Neuronal stem cell (in vitro differentiated cells): ENCODE data around the gene ZC3HAV1.

Experiments
- DNase-seq: peaks from one replicate; pipeline ENCODE4 v3.0.0-alpha.2; 2013; ENCODE audit warnings: low spot score
- H2AFZ ChIP-seq: one replicate; pipeline ENCODE4 v1.6.1; 2013; ENCODE audit warnings: mild to moderate bottlenecking, low read length, inconsistent platforms
- H2AK5ac ChIP-seq: 2 replicates; pipeline ENCODE4 v1.6.1; 2013; ENCODE audit warnings: low read depth, mild to moderate bottlenecking, inconsistent platforms, low read length, moderate library complexity, mixed read lengths
- H2BK120ac ChIP-seq: 2 replicates; pipeline ENCODE4 v1.6.1; 2013; ENCODE audit warnings: low read depth, mild to moderate bottlenecking, inconsistent platforms, low read length, moderate library complexity, mixed read lengths
- H2BK12ac ChIP-seq: one replicate; pipeline ENCODE4 v1.6.1; 2013; ENCODE audit warnings: low read length, inconsistent platforms
- H2BK15ac ChIP-seq: 2 replicates; pipeline ENCODE4 v1.6.1; 2013; ENCODE audit warnings: mild to moderate bottlenecking, low read length, inconsistent platforms, mixed read lengths
- H2BK5ac ChIP-seq: one replicate; pipeline ENCODE4 v1.6.1; 2013; ENCODE audit warnings: inconsistent platforms, mild to moderate bottlenecking, low read length, moderate library complexity
- H3K14ac ChIP-seq: one replicate; pipeline ENCODE4 v1.6.1; 2013; ENCODE audit warnings: low read length, inconsistent platforms
- H3K18ac ChIP-seq: 2 replicates; pipeline ENCODE4 v1.6.1; 2013; ENCODE audit warnings: low read length, inconsistent platforms
- H3K23ac ChIP-seq: 2 replicates; pipeline ENCODE4 v1.6.1; 2013; ENCODE audit warnings: low read depth, mild to moderate bottlenecking, mixed read lengths, low read length, inconsistent platforms; ENCODE audit not compliant: poor library complexity
- H3K27ac ChIP-seq: replicated peaks from 3 replicates; pipeline ENCODE4 v1.5.1; 2013; ENCODE audit warnings: low read length, inconsistent platforms
- H3K27me3 ChIP-seq, 3 experiments: 2 replicates each; pipeline ENCODE4 v1.6.1; 2013; ENCODE audit warnings: low read length in 3 of 3, mild to moderate bottlenecking in 2 of 3, inconsistent platforms in 1 of 3, low read depth in 1 of 3, mixed read lengths in 1 of 3, moderate library complexity in 1 of 3; ENCODE audit not compliant: control insufficient read depth in 3 of 3, insufficient read depth in 3 of 3
- H3K36me3 ChIP-seq, 2 donors: replicated peaks in 1 of 2; 2 replicates each; pipeline ENCODE4 v1.6.1; 2013; ENCODE audit warnings: low read length in 2 of 2; ENCODE audit not compliant: control insufficient read depth in 2 of 2, insufficient read depth in 2 of 2
- H3K4ac ChIP-seq: 2 replicates; pipeline ENCODE4 v1.6.1; 2013; ENCODE audit warnings: inconsistent platforms, mild to moderate bottlenecking, low read length, moderate library complexity
- H3K4me1 ChIP-seq, 2 donors: 1 replicate in 1 of 2; 2 replicates in 1 of 2; pipeline ENCODE4 v1.6.1; 2013; ENCODE audit warnings: low read length in 2 of 2, low read depth in 1 of 2; ENCODE audit not compliant: control insufficient read depth in 2 of 2, insufficient read depth in 1 of 2
- H3K4me2 ChIP-seq: one replicate; pipeline ENCODE4 v1.6.1; 2013; ENCODE audit warnings: mild to moderate bottlenecking, low read length, inconsistent platforms; ENCODE audit not compliant: insufficient read depth, poor library complexity, severe bottlenecking
- H3K4me3 ChIP-seq, 2 donors: 2 replicates each; pipeline ENCODE4 v1.5.1; 2013; ENCODE audit warnings: low read length in 2 of 2, mild to moderate bottlenecking in 2 of 2, inconsistent platforms in 1 of 2, moderate library complexity in 1 of 2
- H3K79me1 ChIP-seq: one replicate; pipeline ENCODE4 v1.6.1; 2013; ENCODE audit warnings: low read depth, mild to moderate bottlenecking, inconsistent platforms, low read length, moderate library complexity
- H3K9ac ChIP-seq: one replicate; pipeline ENCODE4 v1.6.1; 2013; ENCODE audit warnings: mild to moderate bottlenecking, low read depth, low read length, inconsistent platforms; ENCODE audit not compliant: poor library complexity
- H3K9me3 ChIP-seq, 2 donors: replicated peaks in 1 of 2; 2 replicates each; pipeline versions ENCODE3 to v1.6.1; 2013; ENCODE audit warnings: low read length in 2 of 2, mild to moderate bottlenecking in 2 of 2, inconsistent platforms in 1 of 2, low read depth in 1 of 2, mixed read lengths in 1 of 2, moderate library complexity in 1 of 2; ENCODE audit not compliant: control insufficient read depth in 2 of 2, insufficient read depth in 1 of 2
- H4K8ac ChIP-seq: one replicate; pipeline ENCODE4 v1.6.1; 2013; ENCODE audit warnings: low read depth, mild to moderate bottlenecking, inconsistent platforms, low read length, moderate library complexity
- H4K91ac ChIP-seq: one replicate; pipeline ENCODE4 v1.6.1; 2013; ENCODE audit warnings: low read length, low read depth, mild to moderate bottlenecking, inconsistent platforms; ENCODE audit not compliant: poor library complexity
- WGBS, 2 donors: extraction: QIAGEN DNeasy Blood & Tissue Kit; methylation state at CpG; one replicate each; pipeline ENCODE4 v1.1.7; 2013; ENCODE audit warnings: missing lambda C conversion rate in 2 of 2, mixed read lengths in 1 of 2; ENCODE audit not compliant: insufficient read length in 2 of 2, insufficient replicate concordance in 1 of 2; ENCODE audit errors: extremely low coverage in 2 of 2; 5-methylcytosine and 5-hydroxymethylcytosine counted together

ZC3HAV1 gene

DNA sequence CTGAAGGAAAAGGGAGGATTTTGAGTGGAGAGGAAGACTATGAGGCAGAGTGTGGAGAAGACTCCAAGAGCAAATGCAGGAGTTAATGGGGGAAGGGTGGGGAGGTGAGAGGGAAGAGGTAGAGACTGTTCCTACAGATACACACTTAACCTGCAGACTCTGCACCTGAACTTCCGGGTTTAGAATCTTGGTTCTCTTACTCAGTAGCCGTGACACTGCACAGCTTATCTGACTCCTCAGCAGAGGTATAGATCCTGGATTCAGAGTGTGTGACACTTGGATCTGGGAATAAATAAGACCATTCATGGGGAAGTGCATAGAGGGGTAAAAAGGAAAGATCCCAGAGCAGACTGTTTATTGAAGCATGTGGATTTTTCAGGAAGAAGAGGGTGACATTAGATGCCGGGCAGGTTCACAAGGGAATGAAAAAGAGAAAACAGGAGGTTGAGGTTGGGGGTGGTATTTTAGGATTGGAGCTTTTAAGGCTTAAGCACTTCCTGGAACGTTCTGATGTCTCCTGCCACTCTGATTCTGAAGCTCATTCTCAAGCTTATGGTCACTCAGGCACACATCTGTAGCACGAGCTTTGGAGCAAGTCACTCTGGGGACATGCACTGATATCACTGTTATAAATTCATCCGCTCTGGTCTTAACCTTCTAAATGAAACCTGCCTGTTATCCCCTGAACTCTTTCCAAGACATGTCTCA lies 68.0 kb downstream of the ZC3HAV1 start:
- Histone ChIP-seq H2BK120ac (no peak overlapping the region), H3K9me3 (peaks cover 0 to 5% of the 10 kb centered on the region in 2 donors), H4K8ac (no peak overlapping the region), H4K91ac (no peak overlapping the region), H3K9ac (no peak overlapping the region), H3K23ac (no peak overlapping the region), H3K18ac (no peak overlapping the region), H2AK5ac (no peak overlapping the region), H3K27ac (no peak overlapping the region), H2BK5ac (no peak overlapping the region), H3K27me3 (peaks cover 0 to 12% (median 0%) of the 10 kb centered on the region in 3 experiments), H2BK12ac (no peak overlapping the region), H3K4ac (no peak overlapping the region), H2BK15ac (no peak overlapping the region), H3K4me2 (no peak overlapping the region), H2AFZ (no peak overlapping the region), H3K14ac (no peak overlapping the region), H3K4me1 (peaks cover 0 to 2% of the 10 kb centered on the region in 2 donors), H3K4me3 (no peak overlapping the region), H3K79me1 (no peaks in the 10 kb centered on the region), H3K36me3 (peaks cover 0 to 18% of the 10 kb centered on the region in 2 donors)
- no peak for DNase-seq
- no CpG with 5 or more reads among the region's 6 CpGs for WGBS, 2 donors

DNA sequence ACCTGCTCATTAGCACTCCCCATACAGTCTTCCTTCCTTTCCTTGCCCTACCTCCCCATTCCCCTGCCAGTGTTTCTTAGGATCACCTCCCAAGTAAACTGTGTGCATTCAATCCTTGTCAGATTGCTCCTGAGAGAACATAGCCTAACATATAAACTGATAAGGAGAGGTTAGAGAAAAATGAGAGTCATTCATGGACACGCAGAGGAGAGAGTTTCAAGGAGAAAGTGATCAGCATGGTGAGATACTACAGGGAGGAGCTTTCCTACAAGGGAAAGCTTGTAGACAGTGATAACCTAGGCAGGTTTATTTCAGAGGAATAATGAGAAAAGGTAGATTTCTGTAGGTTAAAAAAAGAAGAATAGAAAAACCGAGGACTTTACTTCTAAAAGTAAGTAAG lies 70.8 kb downstream of the ZC3HAV1 start:
- no peak for DNase-seq
- WGBS, 2 donors, result no CpG with 5 or more reads among the region's 2 CpGs
- no peak overlapping the region for H3K9ac ChIP-seq

DNA sequence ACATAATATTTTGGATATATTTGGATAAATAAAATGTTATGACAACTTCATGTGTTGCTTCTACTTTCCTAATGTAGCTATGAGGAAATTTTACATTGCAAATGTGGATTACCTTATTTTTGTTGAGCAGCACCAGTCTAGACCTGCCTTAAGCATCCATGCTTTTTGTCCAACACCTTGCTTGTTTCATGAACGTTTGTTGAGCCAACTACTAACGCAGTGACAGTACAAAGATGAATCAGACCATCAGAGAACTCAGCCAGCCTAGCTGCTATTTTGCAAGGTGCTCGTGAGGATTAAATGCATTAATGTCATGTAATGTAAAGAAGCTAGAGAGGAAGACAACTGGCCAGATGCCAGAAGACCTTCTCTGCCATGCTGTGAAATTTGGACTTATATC lies 72.6 kb downstream of the ZC3HAV1 start:
- Histone ChIP-seq H2BK15ac (no peak overlapping the region), H3K27ac (no peak overlapping the region), H3K4ac (no peak overlapping the region), H3K9me3 (peaks cover 0 to 12% of the 10 kb centered on the region in 2 donors), H2AFZ (no peak overlapping the region), H3K4me1 (no peaks in the 10 kb centered on the region), H3K27me3 (peaks cover 0 to 43% (median 0%) of the 10 kb centered on the region in 3 experiments), H3K18ac (no peak overlapping the region), H3K79me1 (peaks cover 7% of the 10 kb centered on the region), H3K9ac (no peak overlapping the region), H2BK5ac (no peak overlapping the region), H2AK5ac (no peak overlapping the region), H3K14ac (no peak overlapping the region), H4K8ac (no peak overlapping the region), H2BK120ac (no peak overlapping the region), H3K36me3 (peaks cover 0 to 4% of the 10 kb centered on the region in 2 donors), H4K91ac (no peak overlapping the region), H3K23ac (no peak overlapping the region), H3K4me3 (no peak overlapping the region), H3K4me2 (no peak overlapping the region), H2BK12ac (no peak overlapping the region)
- WGBS, 2 donors, result no CpG with 5 or more reads among the region's 3 CpGs
- DNase-seq, result no peak

More for the DNA sequence above, 70.8 kb downstream of the ZC3HAV1 start:
- Histone ChIP-seq H3K4me1 (no peaks in the 10 kb centered on the region), H2AFZ (no peak overlapping the region), H3K9me3 (peaks cover 0 to 12% of the 10 kb centered on the region in 2 donors), H3K79me1 (peaks cover 7% of the 10 kb centered on the region), H2BK15ac (no peak overlapping the region), H3K23ac (no peak overlapping the region), H2BK120ac (no peak overlapping the region), H3K14ac (no peak overlapping the region), H2BK5ac (no peak overlapping the region), H3K27ac (no peak overlapping the region), H3K4me2 (no peak overlapping the region), H2AK5ac (no peak overlapping the region), H3K27me3 (peaks cover 0 to 38% (median 0%) of the 10 kb centered on the region in 3 experiments), H3K4ac (no peak overlapping the region), H2BK12ac (no peak overlapping the region), H3K4me3 (no peak overlapping the region), H3K36me3 (peaks cover 0 to 1% of the 10 kb centered on the region in 2 donors), H3K18ac (no peak overlapping the region), H4K91ac (no peak overlapping the region), H4K8ac (no peak overlapping the region)

DNA sequence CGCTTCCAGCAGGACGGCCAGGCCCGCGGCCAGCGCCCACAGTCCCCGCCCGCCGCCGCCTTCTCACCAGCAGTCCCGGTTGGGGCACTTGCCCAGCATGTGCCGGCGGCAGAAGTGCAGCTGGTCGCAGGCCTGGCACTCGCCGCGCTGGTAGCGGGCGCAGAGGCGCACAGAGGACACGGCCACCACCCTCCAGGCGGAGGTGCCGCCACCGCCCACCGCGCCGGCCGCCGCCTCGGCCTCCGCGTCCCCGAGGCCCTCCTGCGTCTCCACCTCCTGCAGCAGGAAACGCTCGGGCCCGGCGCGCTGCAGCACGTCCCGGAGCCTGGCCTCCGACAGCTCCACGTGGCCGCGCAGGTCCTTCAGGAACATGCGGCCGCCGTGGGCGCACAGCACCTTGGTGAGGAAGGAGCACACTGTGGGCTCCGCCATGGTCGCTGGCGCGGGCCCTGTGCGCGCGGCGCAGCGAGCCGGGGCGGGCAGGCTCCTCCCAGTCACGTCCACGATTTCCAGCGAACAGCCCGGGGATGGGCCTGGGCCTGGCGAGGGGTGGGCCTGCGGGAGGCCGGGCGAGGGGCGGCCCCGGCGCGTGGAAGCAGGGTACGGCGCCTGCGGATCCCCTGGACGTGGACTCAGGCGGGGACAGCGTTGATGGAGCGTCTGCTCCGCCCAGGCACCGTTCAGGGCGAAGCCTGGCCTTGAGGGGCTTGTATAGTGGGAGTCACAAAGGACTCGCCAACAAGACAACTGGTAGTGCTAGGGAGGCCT lies 73.8 kb downstream of the ZC3HAV1 start, which contains the start of gene ZC3HAV1L:
ZC3HAV1L (minus strand) TSS at position 457 of the 768 bp plus-strand sequence; CDS start at position 432, 25 bp downstream.
- Histone ChIP-seq H3K4me1 (no peaks in the 10 kb centered on the region), H2AK5ac (peak within 1 kb of the TSS; percentile 77), H3K79me1 (peaks cover 7% of the 10 kb centered on the region), H3K4me2 (peak within 1 kb of the TSS; percentile 90), H3K27me3 (peaks cover 0 to 43% (median 0%) of the 10 kb centered on the region in 3 experiments), H2AFZ (peak within 1 kb of the TSS; percentile 85), H2BK15ac (peak within 1 kb of the TSS; percentile 93), H3K27ac (no peak within 1 kb of the TSS), H2BK120ac (peak within 1 kb of the TSS; percentile 93), H4K91ac (peak within 1 kb of the TSS; percentile 82), H2BK12ac (peak within 1 kb of the TSS; percentile 96), H3K18ac (peak within 1 kb of the TSS; percentile 99), H3K9me3 (peaks cover 0 to 12% of the 10 kb centered on the region in 2 donors), H4K8ac (peak within 1 kb of the TSS; percentile 100), H3K9ac (peak within 1 kb of the TSS; percentile 98), H2BK5ac (peak within 1 kb of the TSS; percentile 88), H3K4ac (peak within 1 kb of the TSS; percentile 99), H3K4me3 (peak within 1 kb of the TSS; percentile 17 to 88), H3K23ac (peak within 1 kb of the TSS; percentile 99), H3K14ac (peak within 1 kb of the TSS; percentile 98), H3K36me3 (peaks cover 0 to 4% of the 10 kb centered on the region in 2 donors)
- no CpG with 5 or more reads among the region's 82 CpGs for WGBS, 2 donors
- peak; percentile 54 for DNase-seq
